Right forelimb (tissue), 1 donor: Measurements from ENCODE around the gene TBK1.

Experiments used
- DNase-seq: peaks from one replicate; pipeline ENCODE4 v3.0.0-alpha.2; 2018

Gene TBK1

GRCh38 chr12:64550755-64551154 is 98.8 kb downstream of the TBK1 start:
- no peak for DNase-seq

- DNase-seq = no peak
Measured at GRCh38 chr12:64551676-64552075, 99.8 kb downstream of the TBK1 start.
